ENCODE data around the gene DICER1.
A peak's percentile ranks its signal among the peaks of the same experiment; 100 is the strongest.

- TF ChIP-seq ZFP3 (CRISPR knock-in tag; IDR thresholded peaks at IDR 0.05) (0 out of 2 replicates have a peak, but pooled peaks have one; percentile 39), BACH2 (CRISPR knock-in tag; IDR thresholded peaks at IDR 0.05; ENCODE audit: borderline replicate concordance) (no peak), PATZ1 (CRISPR knock-in tag; IDR thresholded peaks at IDR 0.05; ENCODE audit: borderline replicate concordance) (no peak), PPARA (CRISPR knock-in tag; IDR thresholded peaks at IDR 0.05; ENCODE audit: borderline replicate concordance) (no peak), OSR1 (CRISPR knock-in tag; IDR thresholded peaks at IDR 0.05) (no peak), SNAI2 (CRISPR knock-in tag; IDR thresholded peaks at IDR 0.05) (no peak), TSHZ2 (CRISPR knock-in tag; IDR thresholded peaks at IDR 0.05) (no peak), TOX (CRISPR knock-in tag; IDR thresholded peaks at IDR 0.05; ENCODE audit: borderline replicate concordance) (no peak), ZNF565 (CRISPR knock-in tag; conservative IDR thresholded peaks at IDR 0.05; ENCODE audit: low read depth) (no peak), ARNTL (CRISPR knock-in tag; IDR thresholded peaks at IDR 0.05; ENCODE audit: borderline replicate concordance, low read depth) (no peak), POU6F1 (CRISPR knock-in tag; IDR thresholded peaks at IDR 0.05; ENCODE audit: borderline replicate concordance, low read depth) (no peak), ESRRG (CRISPR knock-in tag; IDR thresholded peaks at IDR 0.05) (no peak)
These were observed 98.8 kb downstream of the DICER1 start for GRCh38 chr14:95058491-95058890.

All from SK-N-SH treated with all-trans-retinoic acid at 6 μM for 48 hours (cell line).